Activated T-cell treated with anti-CD3 and anti-CD28 coated beads, Interleukin-2, amount 50 U/mL, for 4 hours (primary cell): ENCODE measurements around the gene FYN. TPM values are rescaled to one million over a fixed set of nuclear protein-coding genes. Genes with fewer than 3 reads are reported as not detected.

Source experiments
- total RNA-seq, 3 donors: library from RNA; stranded (reverse); gene quantifications; one replicate each; pipeline ENCODE4 v1.2.1, GENCODE V29; 2021

FYN gene
- total RNA-seq, 3 donors from 2014 or later, result 481 to 505 (median 485) TPM

Other genes starting within 250 kb of the FYN start
- gene CCN6, start 180.7 kb upstream of the FYN start, total RNA-seq, result under 1 TPM; 0.43 to 0.90 (median 0.58) TPM
- 10 to 100 TPM; 36.3 to 55.3 (median 42.6) TPM for gene TUBE1, start 214.0 kb upstream of the FYN start, total RNA-seq
- gene FAM229B, start 214.1 kb upstream of the FYN start, total RNA-seq, result 1 to 10 TPM; 2.8 to 3.8 (median 3.1) TPM